Measurements from ENCODE around the gene TRERF1. TPM values are rescaled to one million over a fixed set of nuclear protein-coding genes. Genes with fewer than 3 reads are reported as not detected.

Gene TRERF1
- total RNA-seq, 1 donor from 2014 or later, result 24.7 TPM

GRCh38 chr6:42250274-42250931, 201.3 kb downstream of the TRERF1 start:
- DNase-seq (ENCODE audit: low spot score), result no peak

GRCh38 chr6:42249279-42249678, 202.4 kb downstream of the TRERF1 start:
- no peak for DNase-seq (ENCODE audit: low spot score)

GRCh38 chr6:42243046-42243445, 208.7 kb downstream of the TRERF1 start:
- no peak for DNase-seq (ENCODE audit: low spot score)

DNA sequence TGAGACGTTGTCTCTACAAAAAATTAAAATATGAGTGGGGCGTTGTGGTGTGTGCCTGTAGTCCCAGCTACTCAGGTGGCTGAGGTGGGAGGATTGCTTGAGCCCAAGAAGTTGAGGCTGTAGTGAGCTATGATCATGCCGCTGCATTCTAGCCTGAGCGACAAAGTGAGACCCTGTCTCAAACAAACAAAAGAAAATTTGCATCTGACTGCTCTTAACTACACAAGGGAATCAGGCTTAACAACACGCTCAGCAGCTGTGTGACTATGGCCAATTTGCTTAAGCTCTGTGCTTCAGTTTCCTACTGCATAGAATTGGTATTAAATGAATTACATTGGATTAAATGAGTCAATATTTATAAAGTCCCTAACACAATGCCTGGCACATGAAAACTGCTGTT, 209.8 kb downstream of the TRERF1 start:
- DNase-seq (ENCODE audit: low spot score), result no peak

DNA sequence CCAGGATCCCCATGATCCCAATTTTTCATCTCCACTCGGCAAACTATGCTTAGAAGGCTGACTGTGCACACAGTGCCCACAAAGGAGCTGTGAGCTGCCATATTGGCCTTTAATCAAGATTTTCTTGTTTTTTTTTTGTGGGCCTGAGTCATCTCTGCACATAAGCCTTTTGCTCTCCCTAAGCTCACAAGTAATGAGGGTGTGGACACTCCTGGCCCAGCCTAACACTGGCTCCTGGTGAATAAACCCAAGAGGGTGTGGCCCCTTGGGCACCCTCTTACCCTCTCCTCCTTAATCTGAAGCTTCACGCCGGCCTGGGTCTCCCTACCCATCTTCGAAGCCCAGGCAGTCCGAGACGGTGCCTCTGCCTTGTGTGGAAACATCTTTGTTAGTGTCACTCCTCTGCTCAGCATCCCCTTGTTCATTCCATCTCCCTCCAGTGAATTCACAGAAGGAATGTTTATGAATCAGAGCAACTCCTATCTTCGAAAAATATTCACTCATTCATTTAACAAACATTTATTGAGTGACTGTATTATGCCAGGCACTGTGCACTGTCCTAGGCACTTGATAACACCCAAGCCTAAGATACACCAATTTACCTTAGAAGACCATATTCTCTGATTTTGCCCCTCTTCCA, 211.9 kb downstream of the TRERF1 start:
- no peak for DNase-seq (ENCODE audit: low spot score)

DNA sequence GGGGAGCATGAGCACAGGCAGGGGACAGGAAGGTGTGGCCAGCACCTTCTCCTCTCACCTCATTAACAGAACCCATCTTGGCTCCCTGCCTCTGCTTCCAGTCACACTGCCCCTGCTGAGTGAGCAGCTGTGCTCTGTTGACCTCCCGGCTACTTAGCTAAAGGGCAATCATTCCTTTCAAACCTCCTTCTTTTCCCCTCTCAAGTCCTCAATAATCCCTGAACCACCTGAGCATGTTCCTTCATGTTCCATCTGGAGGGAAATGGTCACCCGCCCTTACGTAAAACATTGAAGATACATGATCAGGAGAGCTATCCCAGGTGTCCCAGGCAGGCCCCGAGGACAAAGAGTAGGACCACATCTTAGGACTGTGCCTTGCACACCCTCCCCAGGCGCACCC, 212.4 kb downstream of the TRERF1 start:
- DNase-seq (ENCODE audit: low spot score), result no peak

DNA sequence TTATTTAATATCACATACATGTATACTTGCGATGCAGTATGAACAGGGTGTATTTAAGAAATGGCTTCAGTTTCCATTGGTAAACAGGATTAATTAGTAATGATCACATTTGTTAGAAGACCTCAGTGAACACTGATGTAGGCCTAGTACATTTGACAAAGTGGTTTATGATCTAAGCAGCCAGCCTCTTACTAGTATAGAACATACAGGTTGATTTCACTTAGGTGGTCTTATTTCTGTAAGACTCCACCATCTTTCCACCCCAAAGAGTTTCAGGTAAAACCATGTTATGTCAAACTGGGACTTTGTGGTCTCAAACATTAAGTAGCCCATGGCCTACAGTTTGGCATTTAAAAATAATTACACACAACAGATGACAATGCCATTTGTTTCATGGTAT, 213.9 kb downstream of the TRERF1 start:
- no peak for DNase-seq (ENCODE audit: low spot score)

- DNase-seq (ENCODE audit: low spot score), result no peak
Measured at GRCh38 chr6:42236682-42237473, 214.8 kb downstream of the TRERF1 start.

DNA sequence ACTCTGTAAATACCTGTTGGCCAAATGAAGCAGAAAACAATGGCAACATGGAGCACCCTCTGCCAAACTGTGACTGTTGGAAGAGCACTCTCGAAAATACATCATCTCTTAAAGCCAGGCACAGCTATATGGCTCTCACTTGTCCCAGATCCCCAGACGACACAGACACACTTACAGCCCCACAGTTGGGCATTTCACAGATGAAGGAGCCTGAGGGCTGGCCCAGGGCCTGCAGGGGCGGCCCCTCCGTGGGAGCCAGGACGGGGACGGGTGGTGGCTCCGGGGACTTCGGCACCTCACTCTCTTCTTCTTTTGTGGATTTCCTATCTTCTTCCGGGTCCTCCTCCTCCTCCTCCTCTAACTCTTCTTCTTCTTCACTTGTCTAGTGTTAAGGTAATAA, 215.7 kb downstream of the TRERF1 start:
- no peak for DNase-seq (ENCODE audit: low spot score)

DNA sequence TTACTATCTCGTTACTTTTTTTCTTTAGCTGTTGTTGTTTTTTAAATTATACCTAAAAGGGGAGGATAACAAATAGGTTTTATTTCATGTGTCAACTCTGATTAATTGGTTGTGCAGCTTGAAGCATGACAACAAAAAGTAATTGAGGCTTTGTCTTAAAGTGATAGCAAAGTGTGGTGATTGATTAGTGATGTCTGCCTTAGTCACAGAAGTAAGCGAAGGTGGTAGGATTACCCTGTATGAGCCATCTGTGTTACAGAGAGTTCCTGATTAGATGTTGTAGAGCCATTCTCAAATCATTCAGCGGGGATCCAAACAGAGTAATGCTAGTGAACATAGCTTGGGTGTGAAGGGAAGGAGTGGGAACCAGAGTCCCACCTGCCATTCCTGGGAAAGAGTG, 219.7 kb downstream of the TRERF1 start:
- no peak for DNase-seq (ENCODE audit: low spot score)

GRCh38 chr6:42230345-42231321, 221.1 kb downstream of the TRERF1 start:
- DNase-seq (ENCODE audit: low spot score), result no peak

DNA sequence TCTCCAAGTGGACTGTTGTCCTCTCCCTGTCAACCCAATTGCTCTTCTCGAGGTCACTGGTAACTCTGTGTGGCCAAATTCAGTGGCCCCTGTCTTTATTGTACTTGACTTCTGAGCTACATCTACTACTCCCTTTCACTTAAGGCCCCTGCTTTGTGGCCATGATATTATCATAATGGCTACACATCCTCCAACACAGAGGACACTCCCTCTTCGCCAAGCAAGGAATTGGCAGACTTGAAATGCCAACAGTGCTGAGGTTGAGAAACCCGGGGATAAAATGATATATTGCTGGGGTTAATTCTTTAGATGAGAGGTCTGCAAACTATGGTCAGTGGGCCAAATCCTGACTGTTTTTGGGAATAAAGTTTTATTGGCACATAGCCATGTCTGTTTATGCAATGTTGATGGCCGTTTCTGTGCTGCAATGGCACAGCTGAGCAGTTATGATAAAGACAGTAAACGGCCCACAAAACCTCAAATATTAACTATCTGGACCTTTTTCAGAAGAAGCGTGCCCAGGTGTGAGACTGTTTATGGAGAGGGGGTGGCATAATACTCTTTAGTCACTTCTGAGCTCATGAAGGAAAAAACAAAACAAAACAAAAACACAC, 222.1 kb downstream of the TRERF1 start:
- no peak for DNase-seq (ENCODE audit: low spot score)

DNA sequence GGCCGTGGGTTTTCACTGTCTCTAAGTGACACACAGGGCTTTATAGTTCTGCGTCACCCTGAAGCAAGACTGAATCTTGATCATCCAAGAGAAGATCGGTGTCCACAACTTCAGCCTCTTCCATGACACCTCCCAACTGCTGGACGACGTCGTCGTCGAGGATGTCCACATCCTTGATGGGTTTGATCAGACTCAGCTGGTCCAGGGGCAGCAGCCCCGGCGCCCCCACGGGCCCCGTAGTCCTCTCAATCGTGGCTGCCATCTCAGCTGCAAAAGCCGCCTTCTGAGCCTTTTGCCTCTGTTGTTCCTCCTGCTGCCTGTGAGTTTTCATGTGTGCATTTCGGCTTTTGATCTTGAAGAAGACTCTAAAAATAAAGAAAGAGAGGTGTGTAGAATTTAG, 223.4 kb downstream of the TRERF1 start:
- DNase-seq (ENCODE audit: low spot score), result no peak

- DNase-seq (ENCODE audit: low spot score), result no peak
Measured at GRCh38 chr6:42227173-42227850, 224.4 kb downstream of the TRERF1 start.

- DNase-seq (ENCODE audit: low spot score), result peak; percentile 68
Measured at GRCh38 chr6:42226645-42227143, 225.0 kb downstream of the TRERF1 start.

- no peak for DNase-seq (ENCODE audit: low spot score)
Measured at GRCh38 chr6:42226161-42226611, 225.5 kb downstream of the TRERF1 start.

DNA sequence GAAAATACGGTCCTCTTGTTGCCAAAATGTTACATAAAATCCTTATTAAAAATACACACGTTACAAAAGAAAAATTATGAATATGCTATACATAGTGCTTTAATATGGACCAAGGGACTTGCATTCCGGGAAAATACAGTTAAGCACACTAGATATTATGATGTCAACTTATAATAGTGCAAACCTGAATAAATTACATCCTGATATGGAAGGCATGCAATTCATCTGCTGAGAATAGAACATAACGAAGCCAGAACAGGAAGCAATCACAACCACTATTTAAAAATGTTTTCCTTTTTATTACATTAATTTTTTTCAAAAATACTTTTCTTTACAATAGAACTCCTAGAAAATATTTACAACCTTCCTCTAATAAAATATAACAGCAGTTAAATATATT, 226.3 kb downstream of the TRERF1 start:
- no peak for DNase-seq (ENCODE audit: low spot score)

- no peak for DNase-seq (ENCODE audit: low spot score)
Measured at GRCh38 chr6:42225029-42225339, 226.7 kb downstream of the TRERF1 start.

GRCh38 chr6:42224222-42225028, 227.3 kb downstream of the TRERF1 start:
- DNase-seq (ENCODE audit: low spot score), result no peak

- DNase-seq (ENCODE audit: low spot score), result no peak
Measured at GRCh38 chr6:42222448-42222847, 229.3 kb downstream of the TRERF1 start.

Data from ureter (tissue), 1 donor.